Smooth muscle cell of the brain vasculature (primary cell): Measurements from ENCODE around the gene TLE5.
"Not testable (repeated sequence)": the region's sequence is repeated elsewhere in the genome, so short reads cannot be mapped to it uniquely, and the experiment has no call there.

ENCODE experiments used
- DNase-seq: peaks from one replicate; pipeline ENCODE4 v3.0.0-alpha.2; 2012; ENCODE audit warnings: low read depth, low spot score

Gene TLE5

DNA sequence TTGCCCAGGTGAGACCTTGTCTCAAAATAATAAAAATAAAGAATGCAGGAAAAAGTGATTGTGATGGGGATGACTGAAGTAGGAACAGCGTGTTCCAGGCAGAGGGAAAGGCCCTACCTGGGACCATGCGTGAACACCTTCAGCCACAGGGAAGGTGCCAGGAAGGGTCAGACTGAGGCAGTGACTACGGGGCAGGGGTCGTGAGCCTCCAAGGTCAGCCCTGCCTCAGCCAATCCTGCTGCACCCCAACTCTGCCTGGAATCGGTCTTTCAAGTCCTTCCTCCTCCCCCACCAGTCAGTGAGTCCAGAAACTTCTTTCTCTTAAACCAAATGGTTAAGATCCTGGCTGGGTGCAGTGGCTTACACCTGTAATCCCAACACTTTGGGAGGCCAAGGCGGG lies 17.1 kb downstream of the TLE5 start:
- DNase-seq, result no peak

GRCh38 chr19:3042621-3043267 lies 19.6 kb downstream of the TLE5 start:
- no peak for DNase-seq

DNA sequence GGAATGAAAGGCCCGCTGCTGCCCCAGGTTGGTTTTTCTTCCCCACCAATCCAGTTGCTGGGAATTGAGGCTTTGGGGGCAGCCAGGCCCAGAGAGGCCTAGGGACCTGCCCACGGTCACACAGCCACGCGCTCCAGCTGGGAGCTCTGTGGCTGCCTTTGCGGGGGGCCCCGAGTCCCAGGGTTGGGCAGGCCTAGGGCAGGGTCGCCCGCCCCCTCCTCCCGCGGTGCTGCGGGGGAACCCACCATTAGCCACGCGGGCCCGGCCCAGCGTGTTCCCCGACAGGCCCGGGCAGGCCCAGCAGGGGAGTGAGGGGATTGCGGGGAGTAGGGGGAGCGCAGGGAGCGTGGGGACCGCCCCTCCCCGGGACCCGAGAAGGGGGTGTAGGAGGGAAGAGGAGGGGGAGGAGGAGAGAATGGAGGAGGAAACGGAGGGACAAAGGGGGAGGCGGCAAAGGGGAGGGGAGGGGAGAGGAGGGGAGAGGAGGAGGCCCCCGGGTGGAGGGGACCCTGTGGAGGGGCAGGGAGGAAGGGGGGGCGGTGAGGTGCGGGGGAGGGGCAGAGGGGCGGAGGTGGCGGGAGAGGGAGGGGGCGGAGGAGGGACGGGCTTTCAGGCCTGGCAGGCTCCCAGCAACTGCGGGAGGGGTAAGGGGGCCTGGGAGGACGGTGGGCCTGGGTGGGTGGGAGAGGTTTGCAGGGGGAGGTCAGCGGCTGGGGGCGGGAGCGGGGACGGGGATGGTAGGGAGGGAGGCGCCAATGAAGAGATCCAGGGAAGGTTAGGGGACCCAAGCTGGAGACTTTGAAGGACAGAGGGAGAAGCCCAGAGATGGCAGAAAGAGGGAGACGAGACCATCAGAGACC lies 20.3 kb downstream of the TLE5 start:
- no peak for DNase-seq

DNA sequence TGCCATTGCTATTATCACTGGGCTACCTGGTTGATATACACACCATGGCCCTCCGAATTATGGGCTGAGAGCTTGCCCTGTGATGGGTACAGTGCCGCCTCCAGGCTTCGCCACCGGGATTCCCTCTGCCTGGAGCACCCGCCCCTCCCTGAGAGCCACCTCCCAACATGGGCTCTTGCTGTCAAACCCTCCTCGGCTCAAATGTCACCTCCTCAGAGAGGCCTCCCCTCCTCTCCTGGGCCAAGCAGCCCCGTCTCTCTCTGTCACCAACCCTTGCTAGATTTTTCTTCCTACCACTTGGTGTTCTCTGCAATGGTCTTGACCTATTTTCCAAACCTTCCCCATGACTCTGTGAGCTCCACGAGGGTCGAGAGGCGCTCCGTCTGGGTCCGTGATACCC lies 21.0 kb downstream of the TLE5 start:
- DNase-seq, result no peak

- no peak for DNase-seq
Measured at GRCh38 chr19:3039641-3040077, 22.6 kb downstream of the TLE5 start.

GRCh38 chr19:3039125-3039524 lies 23.2 kb downstream of the TLE5 start:
- DNase-seq, result no peak

DNA sequence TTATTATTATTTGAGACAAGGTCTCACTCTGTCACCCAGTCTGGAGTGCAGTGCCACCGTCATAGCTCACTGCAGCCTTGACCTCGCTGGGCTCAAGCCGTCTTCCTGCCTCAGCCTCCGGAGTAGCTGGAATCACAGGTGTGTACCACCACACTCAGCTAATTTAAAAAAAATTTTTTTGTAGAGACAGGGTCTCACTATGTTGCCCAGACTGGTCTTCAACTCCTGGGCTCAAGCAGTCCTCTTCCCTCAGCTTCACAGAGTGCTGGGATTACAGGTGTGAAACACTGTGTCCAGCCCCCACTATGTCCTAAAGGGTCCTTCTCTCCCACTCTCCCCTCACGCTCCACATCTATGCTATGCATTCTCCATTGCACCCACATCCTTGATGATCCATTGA lies 24.1 kb downstream of the TLE5 start:
- no peak for DNase-seq

DNA sequence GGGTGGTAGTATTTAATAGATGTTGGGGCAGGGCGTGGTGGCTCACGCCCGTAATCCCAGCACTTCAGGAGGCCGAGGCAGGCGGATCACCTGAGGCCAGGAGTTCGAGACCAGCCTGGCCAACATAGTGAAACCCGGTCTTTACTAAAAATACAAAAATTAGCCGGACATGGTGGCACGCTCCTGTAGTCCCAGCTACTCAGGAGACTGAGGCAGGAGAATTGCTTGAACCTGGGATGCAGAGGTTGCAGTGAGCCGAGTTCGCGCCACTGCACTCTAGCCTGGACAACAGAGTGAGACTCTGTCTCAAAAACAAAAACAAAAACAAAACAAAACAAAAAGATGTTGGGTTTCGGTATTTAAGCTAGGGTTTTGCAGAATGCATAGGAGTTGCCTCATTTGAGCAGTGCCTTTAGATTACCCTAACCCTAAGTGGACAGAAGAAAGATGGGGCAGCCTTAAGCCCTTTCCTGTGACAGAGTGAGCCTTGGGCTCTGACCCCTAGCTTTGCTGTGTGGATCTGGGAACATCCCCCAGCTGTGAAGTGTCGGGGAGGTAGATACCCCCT lies 25.2 kb downstream of the TLE5 start:
- DNase-seq, result not testable (repeated sequence)

GRCh38 chr19:3036119-3036976 lies 25.9 kb downstream of the TLE5 start:
- peak; percentile 77 for DNase-seq

DNA sequence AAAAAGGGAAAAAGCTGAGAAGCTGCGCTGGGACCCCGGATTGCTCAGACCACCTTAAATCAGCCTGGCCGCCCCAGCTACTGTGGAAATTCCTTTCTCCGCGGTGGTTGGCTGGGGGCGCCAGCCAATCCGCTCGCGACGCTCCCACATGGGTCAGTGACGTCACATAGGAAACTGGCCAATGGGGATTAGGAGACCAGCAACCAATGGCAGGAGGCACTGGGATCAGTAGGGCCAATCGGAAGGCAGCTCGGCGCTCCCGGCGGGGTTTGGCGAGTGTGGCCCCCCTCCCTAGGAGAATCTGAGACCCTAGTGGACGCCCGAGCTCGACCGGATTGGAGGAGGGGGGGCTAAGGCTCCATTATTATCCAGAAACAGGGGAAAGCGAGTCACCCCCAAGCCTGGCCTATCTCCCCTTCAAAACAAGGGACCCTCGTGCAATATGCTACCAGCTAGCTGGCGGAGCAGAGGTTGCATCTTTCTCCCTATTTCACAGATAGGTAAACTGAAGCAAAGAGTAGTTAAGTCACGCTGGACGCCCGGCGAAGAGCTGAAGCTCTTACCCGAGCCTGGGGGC lies 26.7 kb downstream of the TLE5 start:
- DNase-seq, result peak; percentile 96

DNA sequence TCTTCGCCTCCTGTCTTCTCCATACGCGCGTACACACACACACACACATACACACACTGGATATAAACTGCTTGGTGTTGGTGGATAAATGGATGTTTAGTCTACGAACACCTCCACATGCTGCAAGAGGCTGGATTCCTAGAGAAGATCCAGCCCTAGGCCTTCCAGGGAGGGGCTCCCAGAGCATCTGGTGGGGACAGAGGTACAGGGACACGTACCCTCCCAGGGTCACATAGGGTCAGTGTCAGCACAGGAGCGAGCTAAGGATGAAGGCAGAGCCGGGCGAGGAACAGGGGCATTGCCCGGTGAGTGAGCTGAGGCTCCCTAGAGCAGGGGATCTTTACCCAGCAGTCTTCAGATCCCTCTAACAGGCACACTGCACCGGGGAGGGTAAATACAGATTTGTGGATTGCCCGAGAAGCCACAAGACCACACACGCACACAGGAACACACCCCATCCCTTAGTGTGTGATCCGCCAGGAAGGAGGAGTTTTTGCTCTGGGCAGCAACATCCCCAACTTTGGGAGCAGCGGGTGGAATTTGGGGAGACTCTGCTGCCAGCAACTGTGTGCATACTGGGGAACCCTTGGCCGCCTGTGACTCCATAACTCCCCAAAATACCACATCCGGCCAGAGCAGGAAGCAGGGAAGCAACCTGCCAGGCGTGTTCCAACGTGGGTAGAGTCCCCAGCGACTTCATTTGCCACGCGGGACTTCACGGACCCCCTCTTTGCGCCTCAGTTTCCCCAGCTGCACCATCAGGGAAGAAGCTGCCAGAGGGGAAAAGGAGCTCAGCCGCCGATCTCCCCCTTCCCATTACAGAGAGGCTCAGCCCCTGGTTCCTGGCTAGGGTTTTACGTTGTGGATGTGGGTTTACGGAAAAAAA lies 27.4 kb downstream of the TLE5 start:
- DNase-seq, result no peak

- no peak for DNase-seq
Measured at GRCh38 chr19:3034406-3034655, 28.0 kb downstream of the TLE5 start.

- DNase-seq, result no peak
Measured at GRCh38 chr19:3033595-3034405, 28.5 kb downstream of the TLE5 start.

- no peak for DNase-seq
Measured at GRCh38 chr19:3031607-3031867, 30.8 kb downstream of the TLE5 start.

DNA sequence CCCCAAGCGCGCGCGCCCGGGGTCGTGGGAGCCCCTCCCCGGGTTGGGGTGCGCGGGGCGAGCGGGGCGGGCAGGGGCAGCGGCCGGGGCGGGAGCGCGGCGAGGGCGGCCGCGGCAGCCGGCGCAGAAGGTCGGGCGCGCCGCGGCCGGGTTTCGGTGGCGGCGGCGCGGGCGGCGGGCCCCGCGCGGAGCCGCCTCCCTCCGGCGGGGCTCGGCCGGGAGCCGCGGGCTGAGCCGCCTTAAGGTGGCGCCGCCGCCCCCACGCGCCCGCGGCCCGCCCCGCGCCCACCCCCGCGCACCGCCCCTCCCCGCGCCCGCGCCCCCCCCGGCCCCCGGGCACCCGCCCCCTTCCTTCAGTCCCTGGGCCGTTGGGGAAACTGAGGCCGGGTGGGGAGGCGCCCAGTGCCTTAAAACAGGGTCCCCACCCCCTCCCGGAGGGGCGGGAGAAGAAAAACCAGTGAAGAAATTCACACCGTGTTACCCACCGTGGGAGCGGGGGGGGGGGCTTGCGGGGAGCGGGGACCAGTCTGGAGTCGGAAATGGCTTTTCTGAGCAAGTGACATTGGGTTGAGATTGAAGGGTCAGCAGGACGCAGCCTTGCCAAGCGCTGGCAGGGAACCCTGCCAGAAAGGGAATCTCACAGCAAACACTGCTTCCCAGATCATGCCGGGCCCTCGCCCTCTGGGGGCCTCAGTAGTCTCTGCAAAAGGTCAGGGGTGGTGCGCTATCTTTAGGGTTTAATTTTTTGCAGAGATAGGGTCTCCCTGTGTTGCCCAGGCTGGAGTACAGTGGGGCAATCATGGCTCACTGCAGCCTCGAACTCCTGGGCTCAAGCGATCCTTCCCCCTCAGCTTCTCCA lies 33.0 kb downstream of the TLE5 start, which contains the start of gene TLE2:
Gene TLE2, minus strand, starts transcription at position 216 of the 859 bp plus-strand sequence. CDS start 376 bp downstream, outside the sequence.
- no peak for DNase-seq

DNA sequence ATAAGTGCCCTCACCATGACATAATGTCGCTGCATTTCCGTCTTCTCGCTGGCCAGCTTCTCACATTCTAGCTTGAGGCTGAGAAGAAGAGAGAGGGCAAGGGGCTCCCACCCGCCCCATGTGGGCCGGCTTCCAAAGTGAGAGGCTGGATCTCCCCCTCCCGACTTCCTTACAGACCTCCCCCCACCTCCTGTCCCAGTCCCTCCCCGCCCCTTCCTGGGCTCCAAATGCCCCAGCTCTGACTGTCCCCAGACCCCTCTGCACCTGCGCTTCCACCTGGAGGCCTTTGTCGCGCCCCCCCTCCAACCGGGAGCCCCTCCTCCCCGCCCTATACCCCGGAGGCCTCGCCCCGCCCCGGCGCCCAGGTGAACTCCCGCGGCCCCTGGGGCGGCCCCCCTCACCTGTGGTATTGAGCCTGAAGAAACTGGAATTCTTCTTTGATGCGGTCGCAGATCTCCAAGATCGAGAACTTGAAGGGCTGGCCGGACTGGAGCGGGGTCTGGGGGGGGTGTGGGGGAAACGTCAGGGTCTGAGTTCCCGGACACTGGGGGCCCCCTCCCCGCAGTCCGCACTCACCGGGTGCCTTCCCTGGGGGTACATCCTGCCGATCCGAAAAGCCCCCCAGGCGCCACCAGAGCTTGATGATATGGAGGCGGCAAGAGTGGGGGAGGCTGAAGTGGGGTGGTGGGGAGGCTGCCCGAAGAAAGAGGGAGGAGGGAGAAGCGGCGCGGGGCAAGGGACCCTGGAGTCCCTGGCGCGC lies 33.8 kb downstream of the TLE5 start:
- DNase-seq, result no peak

GRCh38 chr19:3027981-3028304 lies 34.4 kb downstream of the TLE5 start:
- DNase-seq, result no peak

DNA sequence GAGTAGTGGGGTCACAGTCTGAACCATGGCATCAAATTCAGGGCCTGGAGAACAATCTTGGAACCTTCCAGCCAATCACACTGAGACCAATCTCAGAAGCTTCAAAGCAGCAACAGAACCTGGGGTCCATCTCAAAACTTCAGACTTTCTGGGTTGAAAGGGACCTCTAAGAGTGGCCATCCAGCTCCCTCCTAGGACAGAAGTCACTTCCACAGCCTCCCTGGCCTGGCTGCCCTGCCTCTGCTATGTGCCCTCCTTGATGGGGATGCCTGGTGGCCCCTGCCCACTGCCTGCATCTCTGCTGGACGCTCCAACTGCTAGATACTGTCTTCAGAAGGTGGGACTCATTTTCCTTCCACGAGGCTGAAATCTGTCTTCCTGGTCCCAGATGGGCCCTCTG lies 35.0 kb downstream of the TLE5 start:
- DNase-seq, result no peak

DNA sequence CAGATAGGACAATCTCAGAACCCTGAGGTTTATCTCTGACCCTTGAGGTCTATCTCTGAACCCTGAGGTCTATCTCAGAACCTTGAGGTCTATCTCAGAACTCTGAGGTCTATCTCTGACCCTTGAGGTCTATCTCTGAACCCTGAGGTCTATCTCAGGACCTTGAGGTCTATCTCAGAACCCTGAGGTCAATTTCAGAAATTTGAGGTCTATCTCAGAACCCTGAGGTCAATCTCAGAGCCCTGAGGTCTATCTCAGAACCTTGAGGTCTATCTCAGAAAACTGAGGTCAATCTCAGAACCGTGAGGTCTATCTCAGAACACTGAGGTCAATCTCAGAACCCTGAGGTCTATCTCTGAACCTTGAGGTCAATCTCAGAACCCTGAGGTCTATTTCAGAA lies 35.5 kb downstream of the TLE5 start:
- no peak for DNase-seq
